DOHH2 (cell line): ENCODE data around the gene WNK4.
A peak's percentile ranks its signal among the peaks of the same experiment; 100 is the strongest.

Source experiments
- H3F3A ChIP-seq: fragments of 200-600 bp; sonication (generic), shearing (Covaris generic); 2 replicates; pipeline ENCODE4 v1.6.0; 2016; ENCODE audit warnings: antibody characterized with exemption, mild to moderate bottlenecking; ENCODE audit not compliant: control insufficient read depth, insufficient read depth
- H3K27ac ChIP-seq: fragments of 200-600 bp; sonication (generic); 2 replicates; pipeline ENCODE4 v1.5.1; 2014; ENCODE audit warnings: low read depth, mild to moderate bottlenecking, low read length, moderate library complexity
- H3K27me3 ChIP-seq: fragments of 200-600 bp; sonication (generic); 2 replicates; pipeline ENCODE4 v1.6.1; 2014; ENCODE audit warnings: mild to moderate bottlenecking, low read length, mixed read lengths; ENCODE audit not compliant: control insufficient read depth
- H3K36me3 ChIP-seq: fragments of 200-600 bp; sonication (generic); 2 replicates; pipeline ENCODE4 v1.6.1; 2014; ENCODE audit warnings: mild to moderate bottlenecking, low read length, moderate library complexity, mixed read lengths; ENCODE audit not compliant: control insufficient read depth
- H3K4me1 ChIP-seq: fragments of 200-600 bp; sonication (generic); 2 replicates; pipeline ENCODE4 v1.6.1; 2014; ENCODE audit warnings: mild to moderate bottlenecking, low read length, mixed read lengths; ENCODE audit not compliant: control insufficient read depth
- H3K4me2 ChIP-seq: fragments of 200-600 bp; sonication (generic); 2 replicates; pipeline ENCODE4 v1.6.0; 2014; ENCODE audit warnings: mild to moderate bottlenecking, low read length, moderate library complexity
- H3K4me3 ChIP-seq: fragments of 200-600 bp; sonication (generic); 2 replicates; pipeline ENCODE4 v1.5.1; 2014; ENCODE audit warnings: mild to moderate bottlenecking, low read length, mixed read lengths
- H3K79me2 ChIP-seq: fragments of 200-600 bp; sonication (generic); 2 replicates; pipeline ENCODE4 v1.6.1; 2014; ENCODE audit warnings: mild to moderate bottlenecking, low read length, mixed read lengths; ENCODE audit not compliant: control insufficient read depth
- H3K9me2 ChIP-seq: fragments of 200-600 bp; sonication (generic); replicated peaks from 2 replicates; pipeline ENCODE4 v1.6.1; 2014; ENCODE audit warnings: mild to moderate bottlenecking, low read length, mixed read lengths; ENCODE audit not compliant: control insufficient read depth
- H3K9me3 ChIP-seq: fragments of 200-600 bp; sonication (generic); 2 replicates; pipeline ENCODE4 v1.6.1; 2014; ENCODE audit warnings: antibody characterized with exemption, low read length, mixed read lengths; ENCODE audit not compliant: control insufficient read depth, insufficient read depth
- H4K20me1 ChIP-seq: fragments of 200-600 bp; sonication (generic); 2 replicates; pipeline ENCODE4 v1.6.0; 2014; ENCODE audit warnings: low read depth, mild to moderate bottlenecking, antibody characterized with exemption, low read length, moderate library complexity; ENCODE audit not compliant: control insufficient read depth, insufficient read depth
- CTCF ChIP-seq: fragments of 200-600 bp; sonication (generic); IDR thresholded peaks from one replicate; pipeline ENCODE4 v1.5.1; 2014; ENCODE audit warnings: antibody characterized with exemption, mild to moderate bottlenecking, low read depth, low read length; ENCODE audit not compliant: poor library complexity, severe bottlenecking
- EZH2phosphoT487 ChIP-seq: fragments of 200-600 bp; sonication (generic); IDR thresholded peaks from 2 replicates; pipeline ENCODE4 v1.6.1; 2017; ENCODE audit warnings: borderline replicate concordance, mild to moderate bottlenecking, antibody characterized with exemption, low read length, moderate library complexity, mixed read lengths

WNK4 gene

GRCh38 chr17:42796066-42796758 is 15.8 kb downstream of the WNK4 start:
- no peaks in the 10 kb centered on the region for H3K9me2 ChIP-seq
- no peak overlapping the region for H3K27ac ChIP-seq
- H3K4me3 ChIP-seq = no peak overlapping the region
- TF ChIP-seq EZH2phosphoT487 (no peak), CTCF (no peak)
- no peaks in the 10 kb centered on the region for H3K9me3 ChIP-seq
- no peaks in the 10 kb centered on the region for H3K36me3 ChIP-seq
- H3K4me1 ChIP-seq = peaks cover 13% of the 10 kb centered on the region
- H3K4me2 ChIP-seq = no peak overlapping the region
- no peaks in the 10 kb centered on the region for H3F3A ChIP-seq
- H4K20me1 ChIP-seq = no peaks in the 10 kb centered on the region
- peaks cover 6% of the 10 kb centered on the region for H3K79me2 ChIP-seq
- peaks cover 6% of the 10 kb centered on the region for H3K27me3 ChIP-seq

- no peaks in the 10 kb centered on the region for H3K9me3 ChIP-seq
- no peaks in the 10 kb centered on the region for H3F3A ChIP-seq
- H3K4me2 ChIP-seq = peak overlapping the region; percentile 81
- H3K4me3 ChIP-seq = peak overlapping the region; percentile 86
- peaks cover 6% of the 10 kb centered on the region for H3K79me2 ChIP-seq
- H3K36me3 ChIP-seq = no peaks in the 10 kb centered on the region
- H3K9me2 ChIP-seq = no peaks in the 10 kb centered on the region
- H3K27me3 ChIP-seq = peaks cover 6% of the 10 kb centered on the region
- TF ChIP-seq EZH2phosphoT487 (no peak), CTCF (no peak)
- H4K20me1 ChIP-seq = no peaks in the 10 kb centered on the region
- H3K27ac ChIP-seq = no peak overlapping the region
- peaks cover 13% of the 10 kb centered on the region for H3K4me1 ChIP-seq
Observed at GRCh38 chr17:42797067-42798007, 16.9 kb downstream of the WNK4 start.

GRCh38 chr17:42798011-42798382 is 17.6 kb downstream of the WNK4 start:
- no peak for TF ChIP-seq CTCF
- no peak for TF ChIP-seq EZH2phosphoT487
- Histone ChIP-seq H3K4me3 (peak overlapping the region; percentile 86), H4K20me1 (no peaks in the 10 kb centered on the region), H3K9me3 (no peaks in the 10 kb centered on the region), H3K27me3 (peaks cover 12% of the 10 kb centered on the region), H3K79me2 (peaks cover 6% of the 10 kb centered on the region), H3K4me2 (peak overlapping the region; percentile 81), H3F3A (no peaks in the 10 kb centered on the region), H3K9me2 (no peaks in the 10 kb centered on the region), H3K4me1 (peaks cover 13% of the 10 kb centered on the region), H3K27ac (no peak overlapping the region), H3K36me3 (no peaks in the 10 kb centered on the region)
